ENCODE results near the gene SUCO. TPM values are rescaled to one million over a fixed set of nuclear protein-coding genes. Genes with fewer than 3 reads are reported as not detected.
"Not testable (repeated sequence)": the region's sequence is repeated elsewhere in the genome, so short reads cannot be mapped to it uniquely, and the experiment has no call there.

SUCO gene
- total RNA-seq = 39.3 and 40.4 TPM in 2 replicates

GRCh38 chr1:172532700-172533512, at the start of gene SUCO:
Gene SUCO, plus strand, starts transcription at chr1:172533150. Its CDS starts 286 bp downstream, at chr1:172533436.
- H3K4me1 Mint-ChIP-seq (ENCODE audit: low read depth) = peaks cover 48% of the 10 kb centered on the region
- peak; percentile 100 for DNase-seq (ENCODE audit: low spot score)

GRCh38 chr1:172483448-172483847, 49.5 kb upstream of the SUCO start:
- Mint-ChIP-seq H3K27me3 (ENCODE audit: insufficient read depth) (peaks cover 20% of the 10 kb centered on the region), H3K4me1 (ENCODE audit: low read depth) (peaks cover 19% of the 10 kb centered on the region), H3K9me3 (no peaks in the 10 kb centered on the region), H3K27ac (no peak overlapping the region), H3K4me3 (no peak overlapping the region), H3K36me3 (ENCODE audit: low read depth) (no peaks in the 10 kb centered on the region)
- intact Hi-C loops (cut with micrococcal nuclease) = no loop called here
- DNase-seq (ENCODE audit: low spot score) = no peak

More at GRCh38 chr1:172532700-172533512, at the start of gene SUCO:
- Mint-ChIP-seq H3K27ac (peak within 1 kb of the TSS; percentile 99), H3K4me3 (peak within 1 kb of the TSS; percentile 98), H3K36me3 (ENCODE audit: low read depth) (peaks cover 16% of the 10 kb centered on the region), H3K9me3 (no peaks in the 10 kb centered on the region), H3K27me3 (ENCODE audit: insufficient read depth) (peaks cover 7% of the 10 kb centered on the region)
- intact Hi-C loops (cut with micrococcal nuclease) = loop anchor here (1.0 to 10.0 kb wide), 20 partner anchors 8 to 1624 kb away; partner anchors contain the start of genes CENPL, DARS2, METTL13 and PRDX6

- H3K27ac Mint-ChIP-seq = no peak overlapping the region
- intact Hi-C loops (cut with micrococcal nuclease) = no loop called here
- no peaks in the 10 kb centered on the region for H3K9me3 Mint-ChIP-seq
- peaks cover 19% of the 10 kb centered on the region for H3K4me1 Mint-ChIP-seq (ENCODE audit: low read depth)
- DNase-seq (ENCODE audit: low spot score) = no peak
- no peaks in the 10 kb centered on the region for H3K36me3 Mint-ChIP-seq (ENCODE audit: low read depth)
- H3K27me3 Mint-ChIP-seq (ENCODE audit: insufficient read depth) = peaks cover 26% of the 10 kb centered on the region
- no peak overlapping the region for H3K4me3 Mint-ChIP-seq
Measured at GRCh38 chr1:172484252-172484651, 48.7 kb upstream of the SUCO start.

GRCh38 chr1:172485626-172486025, 47.3 kb upstream of the SUCO start:
- Mint-ChIP-seq H3K27ac (no peak overlapping the region), H3K36me3 (ENCODE audit: low read depth) (no peaks in the 10 kb centered on the region), H3K27me3 (ENCODE audit: insufficient read depth) (peaks cover 29% of the 10 kb centered on the region), H3K4me3 (no peak overlapping the region), H3K9me3 (no peaks in the 10 kb centered on the region), H3K4me1 (ENCODE audit: low read depth) (peaks cover 11% of the 10 kb centered on the region)
- intact Hi-C loops (cut with micrococcal nuclease) = no loop called here
- DNase-seq (ENCODE audit: low spot score) = no peak

GRCh38 chr1:172486805-172487454, 46.0 kb upstream of the SUCO start:
- Mint-ChIP-seq H3K27me3 (ENCODE audit: insufficient read depth) (peaks cover 30% of the 10 kb centered on the region), H3K27ac (no peak overlapping the region), H3K9me3 (no peaks in the 10 kb centered on the region), H3K36me3 (ENCODE audit: low read depth) (no peaks in the 10 kb centered on the region), H3K4me1 (ENCODE audit: low read depth) (peaks cover 9% of the 10 kb centered on the region), H3K4me3 (no peak overlapping the region)
- no peak for DNase-seq (ENCODE audit: low spot score)
- intact Hi-C loops (cut with micrococcal nuclease) = no loop called here

- H3K27me3 Mint-ChIP-seq (ENCODE audit: insufficient read depth) = peaks cover 30% of the 10 kb centered on the region
- H3K36me3 Mint-ChIP-seq (ENCODE audit: low read depth) = no peaks in the 10 kb centered on the region
- DNase-seq (ENCODE audit: low spot score) = no peak
- intact Hi-C loops (cut with micrococcal nuclease) = no loop called here
- H3K4me1 Mint-ChIP-seq (ENCODE audit: low read depth) = peaks cover 9% of the 10 kb centered on the region
- H3K9me3 Mint-ChIP-seq = no peaks in the 10 kb centered on the region
- no peak overlapping the region for H3K4me3 Mint-ChIP-seq
- no peak overlapping the region for H3K27ac Mint-ChIP-seq
Measured at GRCh38 chr1:172487550-172487949, 45.4 kb upstream of the SUCO start.

- no peak for DNase-seq (ENCODE audit: low spot score)
- Mint-ChIP-seq H3K36me3 (ENCODE audit: low read depth) (no peaks in the 10 kb centered on the region), H3K9me3 (no peaks in the 10 kb centered on the region), H3K4me1 (ENCODE audit: low read depth) (peaks cover 9% of the 10 kb centered on the region), H3K27me3 (ENCODE audit: insufficient read depth) (peaks cover 31% of the 10 kb centered on the region), H3K4me3 (no peak overlapping the region), H3K27ac (no peak overlapping the region)
- intact Hi-C loops (cut with micrococcal nuclease) = no loop called here
Measured at GRCh38 chr1:172488393-172488792, 44.6 kb upstream of the SUCO start.

GRCh38 chr1:172489847-172490246, 43.1 kb upstream of the SUCO start:
- Mint-ChIP-seq H3K27me3 (ENCODE audit: insufficient read depth) (peaks cover 27% of the 10 kb centered on the region), H3K36me3 (ENCODE audit: low read depth) (no peaks in the 10 kb centered on the region), H3K9me3 (no peaks in the 10 kb centered on the region), H3K4me1 (ENCODE audit: low read depth) (peaks cover 9% of the 10 kb centered on the region), H3K4me3 (no peak overlapping the region), H3K27ac (no peak overlapping the region)
- intact Hi-C loops (cut with micrococcal nuclease) = no loop called here
- DNase-seq (ENCODE audit: low spot score) = no peak

GRCh38 chr1:172492421-172492820, 40.5 kb upstream of the SUCO start:
- Mint-ChIP-seq H3K4me1 (ENCODE audit: low read depth) (peaks cover 6% of the 10 kb centered on the region), H3K36me3 (ENCODE audit: low read depth) (no peaks in the 10 kb centered on the region)

GRCh38 chr1:172494166-172494565, 38.8 kb upstream of the SUCO start:
- H3K36me3 Mint-ChIP-seq (ENCODE audit: low read depth) = no peaks in the 10 kb centered on the region
- H3K4me1 Mint-ChIP-seq (ENCODE audit: low read depth) = no peaks in the 10 kb centered on the region

More at GRCh38 chr1:172492421-172492820, 40.5 kb upstream of the SUCO start:
- no peak for DNase-seq (ENCODE audit: low spot score)
- H3K27me3 Mint-ChIP-seq (ENCODE audit: insufficient read depth) = peaks cover 16% of the 10 kb centered on the region
- H3K4me3 Mint-ChIP-seq = no peak overlapping the region
- H3K9me3 Mint-ChIP-seq = no peaks in the 10 kb centered on the region
- no peak overlapping the region for H3K27ac Mint-ChIP-seq
- intact Hi-C loops (cut with micrococcal nuclease) = no loop called here

GRCh38 chr1:172496127-172496526, 36.8 kb upstream of the SUCO start:
- intact Hi-C loops (cut with micrococcal nuclease); H3K4me3 Mint-ChIP-seq; H3K36me3 Mint-ChIP-seq (ENCODE audit: low read depth); DNase-seq (ENCODE audit: low spot score); H3K27me3 Mint-ChIP-seq (ENCODE audit: insufficient read depth); H3K4me1 Mint-ChIP-seq (ENCODE audit: low read depth); H3K27ac Mint-ChIP-seq; H3K9me3 Mint-ChIP-seq: not testable (repeated sequence)

More at GRCh38 chr1:172494166-172494565, 38.8 kb upstream of the SUCO start:
- DNase-seq (ENCODE audit: low spot score) = no peak
- Mint-ChIP-seq H3K27ac (no peak overlapping the region), H3K4me3 (no peak overlapping the region), H3K27me3 (ENCODE audit: insufficient read depth) (peaks cover 9% of the 10 kb centered on the region), H3K9me3 (no peaks in the 10 kb centered on the region)
- intact Hi-C loops (cut with micrococcal nuclease) = no loop called here

- H3K27ac Mint-ChIP-seq = no peak overlapping the region
- peaks cover 3% of the 10 kb centered on the region for H3K27me3 Mint-ChIP-seq (ENCODE audit: insufficient read depth)
- no peaks in the 10 kb centered on the region for H3K9me3 Mint-ChIP-seq
- H3K4me3 Mint-ChIP-seq = no peak overlapping the region
- no peaks in the 10 kb centered on the region for H3K36me3 Mint-ChIP-seq (ENCODE audit: low read depth)
- no peaks in the 10 kb centered on the region for H3K4me1 Mint-ChIP-seq (ENCODE audit: low read depth)
- no peak for DNase-seq (ENCODE audit: low spot score)
- intact Hi-C loops (cut with micrococcal nuclease) = no loop called here
Measured at GRCh38 chr1:172496678-172497077, 36.3 kb upstream of the SUCO start.

GRCh38 chr1:172497230-172497629, 35.7 kb upstream of the SUCO start:
- intact Hi-C loops (cut with micrococcal nuclease) = no loop called here
- Mint-ChIP-seq H3K4me1 (ENCODE audit: low read depth) (no peaks in the 10 kb centered on the region), H3K4me3 (no peak overlapping the region), H3K27ac (no peak overlapping the region), H3K36me3 (ENCODE audit: low read depth) (no peaks in the 10 kb centered on the region), H3K9me3 (no peaks in the 10 kb centered on the region), H3K27me3 (ENCODE audit: insufficient read depth) (peaks cover 6% of the 10 kb centered on the region)
- DNase-seq (ENCODE audit: low spot score) = no peak

Data from activated T-helper 1 cell treated with anti-CD3 and anti-CD28 coated beads, Interleukin-12 subunit alpha, Interleukin-12 subunit beta, Interleukin-2, Interleukin-4 antibody, amounts not matched to agents 30 ng/mL and 10 ng/mL and 1 ng/mL, durations not matched to agents 14 hours and 24 hours and 36 hours (primary cell).